ENCODE measurements around the gene TSPAN9.

DNA sequence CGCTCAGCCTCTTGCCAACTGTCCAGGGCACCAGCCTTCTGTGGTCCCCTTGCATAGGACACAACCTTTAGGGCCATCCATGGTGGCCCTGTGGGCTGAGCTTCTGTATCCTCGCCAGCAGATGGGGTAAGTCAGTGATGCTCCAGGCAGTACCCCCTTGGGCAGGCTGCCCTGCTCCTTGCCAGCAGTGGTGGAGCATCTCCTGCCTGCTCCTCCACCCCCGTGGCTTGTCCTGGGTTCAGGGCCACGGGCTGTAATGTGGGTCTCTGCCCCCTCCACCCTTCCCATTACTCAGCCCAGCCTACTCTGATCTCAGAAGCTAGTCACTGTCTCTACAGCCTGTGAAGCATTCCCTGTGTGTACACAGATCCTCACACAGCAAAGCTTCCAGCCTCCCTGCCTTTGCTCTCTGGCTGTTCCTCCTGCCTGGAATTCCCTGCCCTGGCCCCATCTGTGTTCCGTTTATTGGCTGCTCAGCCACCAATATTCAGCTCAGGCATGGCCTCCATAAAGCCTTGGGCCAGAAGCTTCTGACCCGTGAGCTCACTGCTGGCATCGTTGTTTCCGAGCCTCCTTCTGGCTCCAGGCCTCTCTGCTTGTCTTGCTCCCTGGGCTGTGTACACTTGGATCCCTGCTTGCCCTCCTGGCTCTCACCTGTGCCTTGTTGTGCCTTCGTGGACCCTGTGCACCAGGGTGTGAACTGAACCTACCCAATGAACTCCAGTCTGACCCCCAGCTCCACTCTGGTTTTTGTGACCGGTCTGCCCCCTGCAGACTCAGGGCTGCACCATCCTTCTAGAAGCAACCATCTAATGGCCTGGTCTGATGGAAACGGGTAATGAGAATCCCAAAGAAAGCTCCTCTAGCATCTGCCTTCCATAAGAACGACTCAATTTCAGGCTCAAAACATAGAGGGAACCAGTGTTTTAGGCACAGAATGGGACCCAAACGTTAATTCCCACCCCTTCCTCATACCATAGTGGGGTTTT lies 236.8 kb downstream of the TSPAN9 start:
- peak in 2 of 3 experiments; percentile 30 to 32 for TF ChIP-seq CTCF (optimal IDR thresholded peaks at IDR 0.05 in 1 of 3, IDR thresholded peaks at IDR 0.05 in 1 of 3, conservative IDR thresholded peaks at IDR 0.05 in 1 of 3; ENCODE audit: extremely low read depth in 1 of 3, insufficient read depth in 2 of 3, low read length in 3 of 3)
- TF ChIP-seq EZH2 (IDR thresholded peaks at IDR 0.05; ENCODE audit: low read length): no peak
